OCI-LY7 (cell line): ENCODE data around the gene SND1. TPM values are rescaled to one million over a fixed set of nuclear protein-coding genes. Genes with fewer than 3 reads are reported as not detected.

Experiments
- BruUV-seq: library from RNA; stranded (reverse); fragments of 400-500 nt; replicated peaks from 2 replicates; lab custom pipeline; 2021; lab: Mats Ljungman, UMichigan
- CTCF ChIA-PET: fragments of 300-600 bp; sonication (Branson Sonifier 250); formaldehyde crosslinking; loops from one replicate; lab custom pipeline; 2022; ENCODE audit warnings: antibody characterized with exemption; ENCODE audit not compliant: unreplicated experiment; lab: Charles Lee
- POLR2A ChIA-PET: fragments of 300-600 bp; sonication (Branson Sonifier 250); formaldehyde crosslinking; loops from one replicate; lab custom pipeline; 2022; ENCODE audit warnings: antibody characterized with exemption; lab: Charles Lee
- DNase-seq: peaks from one replicate; pipeline ENCODE4 v3.0.0-alpha.2; 2015; ENCODE audit warnings: low spot score
- H2AFZ ChIP-seq: fragments of 200-600 bp; sonication (generic), shearing (Covaris generic); 2 replicates; pipeline ENCODE4 v1.6.1; 2014; ENCODE audit warnings: mild to moderate bottlenecking, antibody characterized with exemption, low read length, moderate library complexity
- H3K27ac ChIP-seq: fragments of 200-600 bp; sonication (generic); 2 replicates; pipeline ENCODE4 v1.5.1; 2014; ENCODE audit warnings: mixed run types, low read depth, mild to moderate bottlenecking, moderate library complexity, low read length, inconsistent platforms; ENCODE audit not compliant: poor library complexity, severe bottlenecking
- H3K36me3 ChIP-seq: fragments of 200-600 bp; sonication (generic); 2 replicates; pipeline ENCODE4 v1.6.1; 2014; ENCODE audit warnings: mild to moderate bottlenecking, antibody characterized with exemption, low read length, moderate library complexity, mixed read lengths; ENCODE audit not compliant: insufficient read depth
- H3K4me1 ChIP-seq: fragments of 200-600 bp; sonication (generic); 2 replicates; pipeline ENCODE4 v1.5.1; 2014; ENCODE audit warnings: mild to moderate bottlenecking, low read length; ENCODE audit not compliant: insufficient read depth, poor library complexity, severe bottlenecking
- H3K4me2 ChIP-seq: fragments of 200-600 bp; sonication (generic); 2 replicates; pipeline ENCODE4 v1.6.1; 2014; ENCODE audit warnings: mild to moderate bottlenecking, low read length
- H3K4me3 ChIP-seq: fragments of 200-600 bp; sonication (generic); 2 replicates; pipeline ENCODE4 v1.5.1; 2014; ENCODE audit warnings: mild to moderate bottlenecking, low read depth, low read length; ENCODE audit not compliant: poor library complexity, severe bottlenecking
- H3K79me2 ChIP-seq: fragments of 200-600 bp; sonication (generic); 2 replicates; pipeline ENCODE4 v1.6.1; 2016; ENCODE audit warnings: low read depth, mild to moderate bottlenecking, low read length, moderate library complexity, mixed read lengths; ENCODE audit not compliant: insufficient read depth
- H3K9me2 ChIP-seq: fragments of 200-600 bp; sonication (generic); 2 replicates; pipeline ENCODE4 v1.6.1; 2016; ENCODE audit warnings: mild to moderate bottlenecking, low read length, mixed read lengths; ENCODE audit not compliant: insufficient read depth
- H3K9me3 ChIP-seq: fragments of 200-600 bp; sonication (generic); 2 replicates; pipeline ENCODE4 v1.6.1; 2014; ENCODE audit warnings: mild to moderate bottlenecking, mixed run types, low read length, mixed read lengths
- H4K20me1 ChIP-seq: fragments of 200-600 bp; sonication (generic); 2 replicates; pipeline ENCODE4 v1.6.1; 2014; ENCODE audit warnings: mild to moderate bottlenecking, antibody characterized with exemption, low read length, moderate library complexity, mixed read lengths; ENCODE audit not compliant: insufficient read depth
- EZH2phosphoT487 ChIP-seq: fragments of 200-600 bp; sonication (generic); IDR thresholded peaks from 2 replicates; pipeline ENCODE4 v1.6.1; 2018; ENCODE audit warnings: low read depth, borderline replicate concordance, mild to moderate bottlenecking, mixed run types, antibody characterized with exemption, low read length, moderate library complexity, mixed read lengths
- intact Hi-C: fragments of 100-400 bp; cut with micrococcal nuclease; formaldehyde crosslinking; loops from one replicate; pipeline ENCODE4 v1.10.0; 2022; ENCODE audit not compliant: unreplicated experiment
- total RNA-seq, 2 experiments: library from RNA; depleted of rRNA in 1 of 2; stranded (reverse); fragments of >200 nt in 1 of 2; shearing (Covaris generic) in 1 of 2; gene quantifications; 2 replicates each; pipeline ENCODE4 v1.2.3, GENCODE V29; 2014 to 2022
- TF ChIP-seq, protein P1 (sequence below): fragments of 200-600 bp; sonication (generic); conservative IDR thresholded peaks from 2 replicates; pipeline ENCODE4 v1.5.1; 2014; ENCODE audit warnings: mild to moderate bottlenecking, antibody characterized with exemption, low read length, moderate library complexity, mixed read lengths

The SND1 gene
- total RNA-seq, 2 experiments from 2014 or later, result 111 to 221 TPM

DNA sequence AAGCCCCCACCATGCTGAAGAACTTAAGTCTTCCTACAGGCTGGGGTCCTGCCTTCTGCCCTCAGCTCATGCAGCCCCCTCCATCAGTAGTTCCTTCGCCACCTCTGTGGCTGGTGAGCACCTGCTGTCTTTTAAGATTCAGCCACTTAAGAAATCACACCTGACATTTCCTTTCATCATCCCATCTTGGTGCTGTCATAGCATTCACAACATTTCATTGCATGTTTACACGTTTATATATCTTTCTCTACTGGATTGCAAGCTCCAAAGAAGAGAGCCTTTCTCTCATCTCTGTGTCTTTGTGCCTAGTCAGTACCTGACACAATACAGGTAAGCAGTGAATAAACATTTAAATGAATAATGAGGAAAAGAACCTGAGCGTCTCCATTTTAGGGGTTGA lies 38.3 kb downstream of the SND1 start:
- POLR2A ChIA-PET, result no interaction called here
- no peak for DNase-seq
- Histone ChIP-seq H3K79me2 (peaks cover 25% of the 10 kb centered on the region; the same call in 1 of the 2 replicates), H3K4me2 (no peak overlapping the region), H3K36me3 (peaks cover 92% of the 10 kb centered on the region), H3K9me3 (no peaks in the 10 kb centered on the region), H3K27ac (no peak overlapping the region), H3K9me2 (no peaks in the 10 kb centered on the region), H3K4me1 (peaks cover 6% of the 10 kb centered on the region), H2AFZ (no peak overlapping the region), H3K4me3 (no peak overlapping the region), H4K20me1 (0 out of 2 replicates have a peak, but pooled peaks cover 3% of the 10 kb centered on the region)
- CTCF ChIA-PET, result no interaction called here
- intact Hi-C loops, result no loop called here
- BruUV-seq, result no TSS peak
- TF ChIP-seq, protein P1, sequence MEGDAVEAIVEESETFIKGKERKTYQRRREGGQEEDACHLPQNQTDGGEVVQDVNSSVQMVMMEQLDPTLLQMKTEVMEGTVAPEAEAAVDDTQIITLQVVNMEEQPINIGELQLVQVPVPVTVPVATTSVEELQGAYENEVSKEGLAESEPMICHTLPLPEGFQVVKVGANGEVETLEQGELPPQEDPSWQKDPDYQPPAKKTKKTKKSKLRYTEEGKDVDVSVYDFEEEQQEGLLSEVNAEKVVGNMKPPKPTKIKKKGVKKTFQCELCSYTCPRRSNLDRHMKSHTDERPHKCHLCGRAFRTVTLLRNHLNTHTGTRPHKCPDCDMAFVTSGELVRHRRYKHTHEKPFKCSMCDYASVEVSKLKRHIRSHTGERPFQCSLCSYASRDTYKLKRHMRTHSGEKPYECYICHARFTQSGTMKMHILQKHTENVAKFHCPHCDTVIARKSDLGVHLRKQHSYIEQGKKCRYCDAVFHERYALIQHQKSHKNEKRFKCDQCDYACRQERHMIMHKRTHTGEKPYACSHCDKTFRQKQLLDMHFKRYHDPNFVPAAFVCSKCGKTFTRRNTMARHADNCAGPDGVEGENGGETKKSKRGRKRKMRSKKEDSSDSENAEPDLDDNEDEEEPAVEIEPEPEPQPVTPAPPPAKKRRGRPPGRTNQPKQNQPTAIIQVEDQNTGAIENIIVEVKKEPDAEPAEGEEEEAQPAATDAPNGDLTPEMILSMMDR, result no peak
- no peak for TF ChIP-seq EZH2phosphoT487

DNA sequence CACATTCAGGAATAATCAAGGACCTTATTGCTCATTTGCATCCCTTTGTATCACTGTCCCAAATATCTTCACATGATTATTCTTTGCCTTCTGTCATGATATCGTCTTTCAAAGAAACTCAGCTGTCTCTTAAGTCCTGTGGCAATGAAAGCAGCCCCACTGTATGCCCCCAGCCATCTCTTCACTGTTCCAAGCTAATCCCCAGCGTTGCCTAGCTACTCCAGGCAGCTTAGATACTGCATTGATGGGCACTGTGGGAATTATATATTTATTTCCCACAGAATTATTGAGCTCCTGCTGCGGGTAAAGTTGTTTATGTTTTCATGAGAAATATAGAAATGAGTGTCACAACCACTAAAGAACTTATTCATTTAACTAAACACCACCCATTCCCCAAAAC lies 38.8 kb downstream of the SND1 start:
- no peak for DNase-seq
- Histone ChIP-seq H3K79me2 (peaks cover 21% of the 10 kb centered on the region; the same call in 1 of the 2 replicates), H3K9me3 (no peaks in the 10 kb centered on the region), H3K4me1 (peaks cover 6% of the 10 kb centered on the region), H3K9me2 (no peaks in the 10 kb centered on the region), H3K36me3 (peaks cover 92% of the 10 kb centered on the region), H4K20me1 (0 out of 2 replicates have a peak, but pooled peaks cover 3% of the 10 kb centered on the region), H3K4me3 (no peak overlapping the region), H3K4me2 (no peak overlapping the region), H3K27ac (no peak overlapping the region), H2AFZ (no peak overlapping the region)
- CTCF ChIA-PET, result no interaction called here
- intact Hi-C loops, result no loop called here
- TSS peak; percentile 12 for BruUV-seq
- TF ChIP-seq, protein P1, result no peak
- TF ChIP-seq EZH2phosphoT487, result no peak
- POLR2A ChIA-PET, result interaction anchor here (0.7 kb wide), 1 partner anchor 532 kb away, joined by 4 read pairs; no protein-coding TSS in a partner anchor

DNA sequence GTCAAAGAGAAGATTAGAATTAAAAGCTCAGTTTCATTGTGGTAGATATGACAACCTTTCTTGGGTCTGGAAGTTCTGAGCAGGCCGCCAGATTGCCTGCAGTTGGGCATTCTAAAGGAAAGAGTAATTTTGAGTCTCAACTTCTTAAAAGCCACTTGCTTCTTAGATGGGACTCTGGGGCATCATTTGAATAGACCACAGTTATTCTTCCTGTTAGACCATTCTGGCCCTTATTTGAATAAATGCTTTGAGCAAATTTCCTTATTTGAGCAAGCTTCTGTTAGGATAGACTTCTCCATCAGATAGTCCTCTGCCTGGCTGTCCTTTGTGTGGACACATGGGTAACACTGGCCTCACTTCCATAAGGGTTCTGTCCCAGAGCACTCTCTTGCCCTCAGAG lies 40.2 kb downstream of the SND1 start:
- intact Hi-C loops, result no loop called here
- peaks cover 28% of the 10 kb centered on the region for H3K79me2 ChIP-seq
- no peaks in the 10 kb centered on the region for H3K9me3 ChIP-seq
- 0 out of 2 replicates have a peak, but pooled peaks cover 3% of the 10 kb centered on the region for H4K20me1 ChIP-seq
- CTCF ChIA-PET, result interaction anchor here (1.1 kb wide), 1 partner anchor 519 kb away, joined by 3 read pairs; no protein-coding TSS in a partner anchor
- BruUV-seq, result no TSS peak
- H3K4me2 ChIP-seq, result no peak overlapping the region; the same call in 1 of the 2 replicates
- TF ChIP-seq EZH2phosphoT487, result no peak
- TF ChIP-seq, protein P1, result no peak
- H3K36me3 ChIP-seq, result peaks cover 92% of the 10 kb centered on the region
- POLR2A ChIA-PET, result interaction anchor here (1.0 to 1.1 kb wide), 2 partner anchors 8 to 14 kb away, joined by 3 to 4 read pairs; no protein-coding TSS in a partner anchor
- no peak overlapping the region for H3K4me3 ChIP-seq
- DNase-seq, result no peak
- no peaks in the 10 kb centered on the region for H3K9me2 ChIP-seq
- H3K27ac ChIP-seq, result no peak overlapping the region
- H2AFZ ChIP-seq, result no peak overlapping the region
- peaks cover 6% of the 10 kb centered on the region for H3K4me1 ChIP-seq
